ENCODE measurements around the gene AP2M1.

The AP2M1 gene

GRCh38 chr3:184174646-184175492 is at the start of gene AP2M1:
Gene AP2M1 (plus strand): TSS chr3:184174855. CDS start chr3:184176994, 2,139 bp downstream.
- peak; percentile 96 for DNase-seq

GRCh38 chr3:184126006-184126405 is 48.6 kb upstream of the AP2M1 start:
- no peak for DNase-seq

- DNase-seq, result peak; percentile 38
Observed at GRCh38 chr3:184129012-184129411, 45.6 kb upstream of the AP2M1 start.

GRCh38 chr3:184132945-184133344 is 41.7 kb upstream of the AP2M1 start:
- no peak for DNase-seq

GRCh38 chr3:184133840-184134745 is 40.6 kb upstream of the AP2M1 start:
- peak; percentile 66 for DNase-seq

- no peak for DNase-seq
Observed at GRCh38 chr3:184134746-184135148, 39.9 kb upstream of the AP2M1 start.

- DNase-seq, result peak; percentile 77
Observed at GRCh38 chr3:184135149-184135910, 39.3 kb upstream of the AP2M1 start, which contains the start of gene EIF2B5. Gene EIF2B5 (plus strand): TSS chr3:184135358. CDS start chr3:184135386, 28 bp downstream.

GRCh38 chr3:184135911-184136260 is 38.8 kb upstream of the AP2M1 start:
- no peak for DNase-seq

- DNase-seq, result no peak
Observed at GRCh38 chr3:184140436-184140835, 34.2 kb upstream of the AP2M1 start.

GRCh38 chr3:184142199-184142598 is 32.5 kb upstream of the AP2M1 start:
- DNase-seq, result no peak

GRCh38 chr3:184143327-184143726 is 31.3 kb upstream of the AP2M1 start:
- DNase-seq, result no peak

- DNase-seq, result no peak
Observed at GRCh38 chr3:184144505-184144904, 30.1 kb upstream of the AP2M1 start.

GRCh38 chr3:184145111-184145524 is 29.5 kb upstream of the AP2M1 start:
- DNase-seq, result peak; percentile 76

GRCh38 chr3:184145751-184146270 is 28.8 kb upstream of the AP2M1 start:
- DNase-seq, result no peak

GRCh38 chr3:184148076-184148475 is 26.6 kb upstream of the AP2M1 start:
- DNase-seq, result no peak

- no peak for DNase-seq
Observed at GRCh38 chr3:184149123-184149522, 25.5 kb upstream of the AP2M1 start.

- peak; percentile 20 for DNase-seq
Observed at GRCh38 chr3:184149770-184150169, 24.9 kb upstream of the AP2M1 start.

GRCh38 chr3:184154885-184155643 is 19.6 kb upstream of the AP2M1 start, which contains the start of gene DVL3:
Gene DVL3 (plus strand): TSS chr3:184155377. CDS start chr3:184155636, 259 bp downstream.
- peak; percentile 31 for DNase-seq

GRCh38 chr3:184155644-184156521 is 18.8 kb upstream of the AP2M1 start:
- DNase-seq, result no peak

GRCh38 chr3:184156522-184156955 is 18.1 kb upstream of the AP2M1 start:
- peak; percentile 56 for DNase-seq

- no peak for DNase-seq
Observed at GRCh38 chr3:184157206-184157605, 17.4 kb upstream of the AP2M1 start.

Measured in NCI-H226 (cell line).